Fibroblast of peridontal ligament (primary cell): ENCODE data around the gene IFI44.

Experiments used
- DNase-seq: peaks from one replicate; pipeline ENCODE4 v3.0.0-alpha.2; 2010; ENCODE audit errors: extremely low read depth

Gene IFI44, protein sequence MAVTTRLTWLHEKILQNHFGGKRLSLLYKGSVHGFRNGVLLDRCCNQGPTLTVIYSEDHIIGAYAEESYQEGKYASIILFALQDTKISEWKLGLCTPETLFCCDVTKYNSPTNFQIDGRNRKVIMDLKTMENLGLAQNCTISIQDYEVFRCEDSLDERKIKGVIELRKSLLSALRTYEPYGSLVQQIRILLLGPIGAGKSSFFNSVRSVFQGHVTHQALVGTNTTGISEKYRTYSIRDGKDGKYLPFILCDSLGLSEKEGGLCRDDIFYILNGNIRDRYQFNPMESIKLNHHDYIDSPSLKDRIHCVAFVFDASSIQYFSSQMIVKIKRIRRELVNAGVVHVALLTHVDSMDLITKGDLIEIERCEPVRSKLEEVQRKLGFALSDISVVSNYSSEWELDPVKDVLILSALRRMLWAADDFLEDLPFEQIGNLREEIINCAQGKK

GRCh38 chr1:78649628-78650027 lies at the start of gene IFI44:
TSS of gene IFI44 (plus strand) at chr1:78649831. CDS start at chr1:78650196, 365 bp downstream.
- peak; percentile 93 for DNase-seq

DNA sequence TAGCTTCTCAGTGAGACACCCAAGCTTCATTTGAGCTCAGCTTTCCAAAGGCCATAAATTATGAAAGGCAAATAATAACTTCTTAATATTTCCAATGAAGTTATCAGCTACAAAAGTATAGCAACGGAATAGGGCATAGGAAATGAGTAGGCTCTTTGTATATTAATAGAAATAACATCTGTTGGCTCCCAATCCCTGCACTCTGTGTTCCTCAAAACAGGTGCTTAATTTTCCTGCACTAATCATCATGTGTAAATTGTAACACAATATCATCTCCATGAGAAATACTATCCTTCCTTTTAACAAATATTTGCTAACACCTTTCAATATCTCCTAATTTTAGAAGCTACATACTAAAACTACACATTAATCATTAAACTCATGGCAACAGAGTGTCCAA lies 48.6 kb upstream of the IFI44 start:
- no peak for DNase-seq

DNA sequence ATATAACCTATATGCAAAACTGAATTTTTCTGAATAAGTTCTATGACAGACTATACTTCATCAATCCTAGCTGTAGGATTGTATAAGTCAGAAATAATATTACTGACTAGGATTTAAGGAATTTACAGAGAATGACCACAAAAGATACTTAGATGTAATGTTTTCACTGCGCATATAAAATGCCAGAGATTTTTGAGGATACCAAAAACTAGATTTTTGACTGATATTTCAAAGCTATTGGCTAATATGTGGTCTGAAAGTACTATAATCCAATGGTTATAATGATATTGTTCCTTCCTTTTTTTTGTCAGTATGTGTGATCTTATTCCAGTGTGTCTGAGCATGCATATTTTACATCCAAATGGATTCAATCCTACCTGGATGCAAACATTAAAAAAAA lies 46.4 kb upstream of the IFI44 start:
- peak; percentile 15 for DNase-seq

DNA sequence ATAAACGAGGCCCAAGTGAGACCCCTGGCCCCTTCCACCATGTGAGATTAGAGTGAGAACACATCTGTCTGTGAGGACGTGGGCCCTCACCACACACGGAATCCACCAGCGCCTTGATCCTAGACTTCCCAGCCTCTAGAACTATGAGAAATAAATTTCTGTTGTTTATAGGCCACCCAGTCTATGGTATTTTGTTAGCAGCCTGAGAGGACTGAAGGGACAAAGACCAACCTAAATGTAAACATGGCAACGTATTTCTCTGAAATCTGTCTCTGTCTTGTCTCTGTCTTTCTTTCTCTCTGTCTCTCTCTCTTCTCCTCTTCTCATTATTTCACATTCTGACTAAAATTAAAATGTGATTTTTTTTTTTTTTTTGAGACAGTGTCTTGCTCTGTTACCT lies 45.0 kb upstream of the IFI44 start:
- DNase-seq: no peak

GRCh38 chr1:78606274-78606673 lies 43.4 kb upstream of the IFI44 start:
- DNase-seq: peak; percentile 15

- peak; percentile 79 for DNase-seq
Observed at GRCh38 chr1:78607334-78607927, 42.2 kb upstream of the IFI44 start.

- DNase-seq: no peak
Observed at GRCh38 chr1:78607944-78608343, 41.7 kb upstream of the IFI44 start.

GRCh38 chr1:78617615-78618026 lies 32.0 kb upstream of the IFI44 start:
- DNase-seq: peak; percentile 96

GRCh38 chr1:78619032-78619431 lies 30.6 kb upstream of the IFI44 start:
- peak; percentile 15 for DNase-seq

GRCh38 chr1:78619446-78619802 lies 30.2 kb upstream of the IFI44 start:
- DNase-seq: no peak

GRCh38 chr1:78619803-78620579 lies 29.6 kb upstream of the IFI44 start, which contains the start of gene IFI44L:
TSS of gene IFI44L (plus strand) at chr1:78620448. CDS start at chr1:78627916, 7,468 bp downstream.
- DNase-seq: peak; percentile 74

GRCh38 chr1:78620666-78621065 lies 29.0 kb upstream of the IFI44 start:
- no peak for DNase-seq

GRCh38 chr1:78622548-78622947 lies 27.1 kb upstream of the IFI44 start:
- peak; percentile 18 for DNase-seq

DNA sequence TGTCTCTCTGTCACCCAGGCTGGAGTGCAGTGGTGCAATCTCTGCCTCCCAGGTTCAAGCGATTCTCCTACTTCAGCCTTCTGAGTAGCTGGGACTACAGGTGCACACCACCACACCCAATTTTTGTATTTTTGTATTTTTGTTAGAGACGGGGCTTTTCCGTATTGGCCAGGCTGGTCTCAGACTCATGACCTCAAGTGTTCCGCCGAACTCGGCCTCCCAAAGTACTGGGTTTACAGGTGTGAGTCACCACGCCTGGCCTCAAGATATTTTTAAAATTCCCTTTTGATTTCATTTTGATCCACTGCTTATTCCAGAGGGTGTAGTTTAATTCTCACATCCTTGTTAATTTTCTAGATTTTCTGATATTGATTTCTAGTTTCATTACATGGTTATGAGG lies 25.6 kb upstream of the IFI44 start:
- DNase-seq: no peak

DNA sequence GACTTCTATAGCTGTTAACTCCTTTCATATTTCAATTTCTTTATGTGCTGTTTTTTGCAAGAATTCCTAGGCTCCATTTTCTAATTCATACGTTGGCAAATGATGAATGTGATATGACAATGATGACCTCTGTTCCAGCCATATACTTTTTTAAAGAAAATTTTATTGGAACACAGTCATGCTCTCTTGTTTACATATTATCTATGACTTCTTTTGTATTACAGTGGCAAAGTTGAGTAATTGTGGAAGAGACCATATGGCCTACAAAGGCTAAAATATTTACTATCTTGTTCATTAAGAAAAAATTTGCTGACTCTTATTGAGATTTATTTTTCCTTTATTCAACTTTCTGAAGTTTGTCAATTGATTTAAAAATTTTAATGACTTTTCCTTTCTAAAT lies 22.3 kb upstream of the IFI44 start:
- peak; percentile 34 for DNase-seq

DNA sequence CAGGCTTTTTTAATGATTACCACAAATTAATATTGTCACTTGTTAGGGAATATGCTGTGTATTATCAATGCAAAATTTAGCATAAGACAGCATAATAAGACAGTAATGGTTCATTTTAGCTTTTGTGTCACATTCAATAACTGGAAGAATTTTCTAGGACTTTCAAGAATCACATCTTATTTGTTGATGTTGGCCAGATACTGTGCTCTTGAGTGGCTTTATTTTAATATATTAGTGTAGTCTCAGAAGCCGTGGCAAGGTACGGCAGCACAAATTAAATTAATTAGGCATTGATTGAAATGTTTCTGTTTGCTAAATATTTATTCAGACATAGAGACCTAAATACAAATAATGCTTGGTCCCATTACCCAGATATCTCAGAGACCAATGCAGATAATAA lies 19.0 kb upstream of the IFI44 start:
- no peak for DNase-seq

- no peak for DNase-seq
Observed at GRCh38 chr1:78633209-78633608, 16.4 kb upstream of the IFI44 start.

- DNase-seq: no peak
Observed at GRCh38 chr1:78640462-78640861, 9.2 kb upstream of the IFI44 start.

GRCh38 chr1:78641558-78641957 lies 8.1 kb upstream of the IFI44 start:
- no peak for DNase-seq

DNA sequence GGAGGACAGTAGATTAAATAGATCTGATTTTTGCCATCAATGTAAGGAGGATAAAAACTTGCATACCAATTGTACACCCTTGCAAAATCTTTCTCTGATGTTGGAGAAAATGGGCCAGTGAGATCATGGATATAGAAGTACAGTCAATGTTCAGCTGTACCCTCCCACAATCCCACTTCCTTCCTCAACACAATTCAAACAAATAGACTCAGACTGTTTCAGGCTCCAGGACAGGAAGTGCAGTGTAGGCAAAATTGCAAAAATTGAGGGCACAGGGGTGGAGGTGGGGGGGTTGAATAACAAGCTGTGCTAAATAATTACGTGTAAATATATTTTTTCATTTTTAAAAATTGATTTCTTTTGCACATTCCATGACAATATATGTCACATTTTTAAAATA lies 3.9 kb upstream of the IFI44 start:
- DNase-seq: no peak

GRCh38 chr1:78647238-78647637 lies 2.4 kb upstream of the IFI44 start:
- DNase-seq: no peak

DNA sequence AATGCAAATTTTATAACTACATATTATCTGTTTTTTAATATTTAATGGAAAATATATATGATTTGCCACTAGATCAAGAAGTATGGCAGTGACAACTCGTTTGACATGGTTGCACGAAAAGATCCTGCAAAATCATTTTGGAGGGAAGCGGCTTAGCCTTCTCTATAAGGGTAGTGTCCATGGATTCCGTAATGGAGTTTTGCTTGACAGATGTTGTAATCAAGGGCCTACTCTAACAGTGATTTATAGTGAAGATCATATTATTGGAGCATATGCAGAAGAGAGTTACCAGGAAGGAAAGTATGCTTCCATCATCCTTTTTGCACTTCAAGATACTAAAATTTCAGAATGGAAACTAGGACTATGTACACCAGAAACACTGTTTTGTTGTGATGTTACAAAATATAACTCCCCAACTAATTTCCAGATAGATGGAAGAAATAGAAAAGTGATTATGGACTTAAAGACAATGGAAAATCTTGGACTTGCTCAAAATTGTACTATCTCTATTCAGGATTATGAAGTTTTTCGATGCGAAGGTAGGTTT lies 556 bp downstream of the IFI44 start:
- peak; percentile 47 for DNase-seq
